Neural cell (in vitro differentiated cells): ENCODE data around the gene TMEM139.

Experiments
- EP300 ChIP-seq: fragments of 450-650 bp; conservative IDR thresholded peaks from 2 replicates; pipeline ENCODE4 v1.6.1; 2014; ENCODE audit warnings: antibody characterized with exemption, mild to moderate bottlenecking, moderate library complexity; ENCODE audit not compliant: poor library complexity, severe bottlenecking
- EZH2 ChIP-seq: fragments of 200-600, 300-800 bp; shearing (Covaris generic), sonication (generic); IDR thresholded peaks from 2 replicates; pipeline ENCODE4 v1.6.1; 2014; ENCODE audit warnings: antibody characterized with exemption, low read length, borderline replicate concordance, mild to moderate bottlenecking; ENCODE audit not compliant: insufficient read depth, poor library complexity, severe bottlenecking
- POLR2AphosphoS5 ChIP-seq: IDR thresholded peaks from 2 replicates; pipeline ENCODE4 v1.6.1; 2012
- RAD21 ChIP-seq: fragments of 450-650 bp; conservative IDR thresholded peaks from 2 replicates; pipeline ENCODE4 v1.6.1; 2014; ENCODE audit warnings: antibody characterized with exemption, mild to moderate bottlenecking, moderate library complexity
- SMC3 ChIP-seq: fragments of 450-650 bp; conservative IDR thresholded peaks from 2 replicates; pipeline ENCODE4 v1.6.1; 2014; ENCODE audit warnings: antibody characterized with exemption, mild to moderate bottlenecking, moderate library complexity; ENCODE audit not compliant: poor library complexity
- TF ChIP-seq, protein P1 (sequence below): fragments of 450-650 bp; IDR thresholded peaks from 2 replicates; pipeline ENCODE4 v1.5.1; 2014; ENCODE audit warnings: antibody characterized with exemption, mild to moderate bottlenecking, moderate library complexity; ENCODE audit not compliant: poor library complexity, severe bottlenecking

DNA sequence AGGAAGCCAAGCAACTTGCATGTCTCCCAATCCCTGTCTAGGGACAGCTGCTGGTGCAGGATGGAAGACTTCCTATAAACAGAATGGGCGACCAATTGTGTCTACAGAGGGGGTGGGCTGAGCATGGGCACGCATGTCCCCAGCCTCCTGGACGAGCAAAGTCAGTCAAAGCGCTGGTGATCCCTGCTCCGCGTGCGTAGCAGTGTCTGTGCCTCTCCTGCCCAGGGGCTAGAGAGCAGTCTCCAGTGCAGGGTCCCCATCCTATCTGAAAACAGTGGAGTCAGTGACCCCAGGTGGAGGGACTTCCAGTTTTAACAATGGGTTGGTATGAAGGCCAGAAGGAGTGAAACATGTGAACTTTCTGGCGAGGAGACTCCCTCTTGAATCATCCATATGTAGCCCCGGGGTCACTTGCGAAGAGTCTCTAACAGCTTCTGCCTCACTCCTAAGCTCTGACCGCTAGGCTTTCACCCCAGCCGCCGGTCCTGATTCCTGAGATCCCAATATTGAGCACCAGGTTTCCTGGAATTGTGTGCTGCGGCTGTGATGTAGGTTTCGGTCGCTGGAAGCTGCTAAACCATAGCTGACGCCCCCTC, 2.7 kb downstream of the TMEM139 start:
- TF ChIP-seq EP300 (no peak), RAD21 (no peak), EZH2 (no peak), SMC3 (no peak), POLR2AphosphoS5 (no peak)
- TF ChIP-seq, protein P1, sequence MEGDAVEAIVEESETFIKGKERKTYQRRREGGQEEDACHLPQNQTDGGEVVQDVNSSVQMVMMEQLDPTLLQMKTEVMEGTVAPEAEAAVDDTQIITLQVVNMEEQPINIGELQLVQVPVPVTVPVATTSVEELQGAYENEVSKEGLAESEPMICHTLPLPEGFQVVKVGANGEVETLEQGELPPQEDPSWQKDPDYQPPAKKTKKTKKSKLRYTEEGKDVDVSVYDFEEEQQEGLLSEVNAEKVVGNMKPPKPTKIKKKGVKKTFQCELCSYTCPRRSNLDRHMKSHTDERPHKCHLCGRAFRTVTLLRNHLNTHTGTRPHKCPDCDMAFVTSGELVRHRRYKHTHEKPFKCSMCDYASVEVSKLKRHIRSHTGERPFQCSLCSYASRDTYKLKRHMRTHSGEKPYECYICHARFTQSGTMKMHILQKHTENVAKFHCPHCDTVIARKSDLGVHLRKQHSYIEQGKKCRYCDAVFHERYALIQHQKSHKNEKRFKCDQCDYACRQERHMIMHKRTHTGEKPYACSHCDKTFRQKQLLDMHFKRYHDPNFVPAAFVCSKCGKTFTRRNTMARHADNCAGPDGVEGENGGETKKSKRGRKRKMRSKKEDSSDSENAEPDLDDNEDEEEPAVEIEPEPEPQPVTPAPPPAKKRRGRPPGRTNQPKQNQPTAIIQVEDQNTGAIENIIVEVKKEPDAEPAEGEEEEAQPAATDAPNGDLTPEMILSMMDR, result no peak
